Testis (tissue), 2 donors: ENCODE measurements around the gene INPP5B.
"Not testable (repeated sequence)": the region's sequence is repeated elsewhere in the genome, so short reads cannot be mapped to it uniquely, and the experiment has no call there.

Source experiments
- CTCF ChIP-seq, 3 experiments: fragments of 450-650 bp in 2 of 3; fragments of 200-600 bp in 1 of 3; sonication (generic) in 1 of 3; IDR thresholded peaks; one replicate each; pipeline ENCODE4 v1.5.1; 2016 to 2019; ENCODE audit warnings: antibody characterized with exemption in 3 of 3, mild to moderate bottlenecking in 2 of 3, moderate library complexity in 1 of 3
- POLR2A ChIP-seq: fragments of 450-650 bp; IDR thresholded peaks from one replicate; pipeline ENCODE4 v1.6.1; 2017; ENCODE audit warnings: antibody characterized with exemption, mild to moderate bottlenecking, moderate library complexity

GRCh38 chr1:37906591-37906990 lies 40.3 kb downstream of the INPP5B start:
- TF ChIP-seq POLR2A; CTCF (IDR thresholded peaks at IDR 0.05): not testable (repeated sequence)
